ENCODE results near the gene CBFA2T3. TPM values are rescaled to one million over a fixed set of nuclear protein-coding genes. Genes with fewer than 3 reads are reported as not detected.

The CBFA2T3 gene
- total RNA-seq, 1 experiment from 2014 or later = 2.1 TPM

GRCh38 chr16:88902744-88903143, 74.3 kb downstream of the CBFA2T3 start:
- ChIA-PET POLR2A (no interaction called here), CTCF (no interaction called here)
- H3K36me3 Mint-ChIP-seq (ENCODE audit: insufficient read depth, unreplicated experiment) = no peaks in the 10 kb centered on the region
- DNase-seq = no peak
- TF ChIP-seq CTCF (IDR thresholded peaks at IDR 0.05; ENCODE audit: insufficient read depth in 1 of 2, low read depth in 1 of 2, low read length in 1 of 2, severe bottlenecking in 1 of 2, unreplicated experiment in 1 of 2) = no peak
- no peaks in the 10 kb centered on the region for H3K9me3 Mint-ChIP-seq (ENCODE audit: unreplicated experiment)
- H3K4me3 Mint-ChIP-seq (ENCODE audit: unreplicated experiment) = no peak overlapping the region
- Histone ChIP-seq H3K27me3 (replicated peaks; ENCODE audit: control insufficient read depth, insufficient read depth, low read length) (no peaks in the 10 kb centered on the region), H3K4me1 (no peaks in the 10 kb centered on the region), H3K9me3 (no peaks in the 10 kb centered on the region), H3K36me3 (ENCODE audit: control insufficient read depth, insufficient read depth, low read length) (no peaks in the 10 kb centered on the region), H3K4me3 (ENCODE audit: low read depth, low read length) (no peak overlapping the region)
- intact Hi-C loops (cut with micrococcal nuclease; ENCODE audit: unreplicated experiment) = no loop called here
- H3K27me3 Mint-ChIP-seq (ENCODE audit: insufficient read depth, unreplicated experiment) = peaks cover 4% of the 10 kb centered on the region
- no peaks in the 10 kb centered on the region for H3K4me1 Mint-ChIP-seq (ENCODE audit: low read depth, unreplicated experiment)
- BruUV-seq (replicated peaks) = no TSS peak
- H3K27ac Mint-ChIP-seq (ENCODE audit: unreplicated experiment) = no peak overlapping the region

- intact Hi-C loops (cut with micrococcal nuclease; ENCODE audit: unreplicated experiment) = no loop called here
- Histone ChIP-seq H3K4me3 (ENCODE audit: low read depth, low read length) (no peak overlapping the region), H3K4me1 (no peaks in the 10 kb centered on the region), H3K9me3 (no peaks in the 10 kb centered on the region), H3K36me3 (ENCODE audit: control insufficient read depth, insufficient read depth, low read length) (no peaks in the 10 kb centered on the region), H3K27me3 (replicated peaks; ENCODE audit: control insufficient read depth, insufficient read depth, low read length) (no peaks in the 10 kb centered on the region)
- H3K4me3 Mint-ChIP-seq (ENCODE audit: unreplicated experiment) = no peak overlapping the region
- no TSS peak for BruUV-seq (replicated peaks)
- peaks cover 4% of the 10 kb centered on the region for H3K27me3 Mint-ChIP-seq (ENCODE audit: insufficient read depth, unreplicated experiment)
- H3K9me3 Mint-ChIP-seq (ENCODE audit: unreplicated experiment) = no peaks in the 10 kb centered on the region
- no peak for DNase-seq
- POLR2A ChIA-PET = no interaction called here
- TF ChIP-seq CTCF (IDR thresholded peaks at IDR 0.05; ENCODE audit: insufficient read depth in 1 of 2, low read depth in 1 of 2, low read length in 1 of 2, severe bottlenecking in 1 of 2, unreplicated experiment in 1 of 2) = peak in 1 of 2 experiments; percentile 17
- CTCF ChIA-PET = no interaction called here
- no peaks in the 10 kb centered on the region for H3K36me3 Mint-ChIP-seq (ENCODE audit: insufficient read depth, unreplicated experiment)
- no peak overlapping the region for H3K27ac Mint-ChIP-seq (ENCODE audit: unreplicated experiment)
- no peaks in the 10 kb centered on the region for H3K4me1 Mint-ChIP-seq (ENCODE audit: low read depth, unreplicated experiment)
Observed at GRCh38 chr16:88901718-88902337, 75.2 kb downstream of the CBFA2T3 start.

- Histone ChIP-seq H3K36me3 (ENCODE audit: control insufficient read depth, insufficient read depth, low read length) (no peaks in the 10 kb centered on the region), H3K4me3 (ENCODE audit: low read depth, low read length) (no peak overlapping the region), H3K9me3 (no peaks in the 10 kb centered on the region), H3K4me1 (no peaks in the 10 kb centered on the region), H3K27me3 (replicated peaks; ENCODE audit: control insufficient read depth, insufficient read depth, low read length) (no peaks in the 10 kb centered on the region)
- Mint-ChIP-seq H3K4me3 (ENCODE audit: unreplicated experiment) (no peak overlapping the region), H3K36me3 (ENCODE audit: insufficient read depth, unreplicated experiment) (no peaks in the 10 kb centered on the region), H3K27ac (ENCODE audit: unreplicated experiment) (no peak overlapping the region), H3K4me1 (ENCODE audit: low read depth, unreplicated experiment) (no peaks in the 10 kb centered on the region), H3K9me3 (ENCODE audit: unreplicated experiment) (no peaks in the 10 kb centered on the region), H3K27me3 (ENCODE audit: insufficient read depth, unreplicated experiment) (peaks cover 4% of the 10 kb centered on the region)
- no peak for TF ChIP-seq CTCF (IDR thresholded peaks at IDR 0.05; ENCODE audit: insufficient read depth in 1 of 2, low read depth in 1 of 2, low read length in 1 of 2, severe bottlenecking in 1 of 2, unreplicated experiment in 1 of 2)
- intact Hi-C loops (cut with micrococcal nuclease; ENCODE audit: unreplicated experiment) = no loop called here
- BruUV-seq (replicated peaks) = no TSS peak
- POLR2A ChIA-PET = no interaction called here
- CTCF ChIA-PET = interaction anchor here (0.5 to 1.5 kb wide), 2 partner anchors 21 to 225 kb away, joined by 3 read pairs; no protein-coding TSS in a partner anchor
- no peak for DNase-seq
Observed at GRCh38 chr16:88900662-88901052, 76.3 kb downstream of the CBFA2T3 start.

All from Caco-2 (cell line).